NCI-H2107 (cell line): ENCODE data around the gene TBC1D22B.
"Not testable (repeated sequence)": the region's sequence is repeated elsewhere in the genome, so short reads cannot be mapped to it uniquely, and the experiment has no call there.

Experiments used
- DNase-seq: peaks from one replicate; lab custom pipeline; 2025; lab: John Stamatoyannopoulos, UW

TBC1D22B gene

GRCh38 chr6:37269105-37269504, 11.5 kb downstream of the TBC1D22B start:
- DNase-seq, result no peak

GRCh38 chr6:37272834-37273566, 15.4 kb downstream of the TBC1D22B start:
- DNase-seq, result no peak

- DNase-seq, result no peak
Measured at GRCh38 chr6:37273690-37274089, 16.1 kb downstream of the TBC1D22B start.

GRCh38 chr6:37275350-37275749, 17.8 kb downstream of the TBC1D22B start:
- no peak for DNase-seq

- DNase-seq, result no peak
Measured at GRCh38 chr6:37277001-37277409, 19.4 kb downstream of the TBC1D22B start.

- DNase-seq, result no peak
Measured at GRCh38 chr6:37279366-37280134, 22.0 kb downstream of the TBC1D22B start.

GRCh38 chr6:37280162-37280887, 22.8 kb downstream of the TBC1D22B start:
- DNase-seq, result no peak

GRCh38 chr6:37282371-37282770, 24.8 kb downstream of the TBC1D22B start:
- no peak for DNase-seq

- DNase-seq, result no peak
Measured at GRCh38 chr6:37283268-37283667, 25.7 kb downstream of the TBC1D22B start.

GRCh38 chr6:37283671-37284151, 26.1 kb downstream of the TBC1D22B start:
- no peak for DNase-seq

- DNase-seq, result no peak
Measured at GRCh38 chr6:37284781-37285180, 27.2 kb downstream of the TBC1D22B start.

- DNase-seq, result no peak
Measured at GRCh38 chr6:37285861-37286311, 28.3 kb downstream of the TBC1D22B start.

GRCh38 chr6:37287519-37288157, 30.1 kb downstream of the TBC1D22B start:
- no peak for DNase-seq

GRCh38 chr6:37288247-37288646, 30.7 kb downstream of the TBC1D22B start:
- DNase-seq, result no peak

- DNase-seq, result no peak
Measured at GRCh38 chr6:37289931-37290330, 32.4 kb downstream of the TBC1D22B start.

GRCh38 chr6:37293426-37293825, 35.9 kb downstream of the TBC1D22B start:
- DNase-seq, result no peak

- not testable (repeated sequence) for DNase-seq
Measured at GRCh38 chr6:37297637-37298036, 40.1 kb downstream of the TBC1D22B start.

GRCh38 chr6:37298958-37299357, 41.4 kb downstream of the TBC1D22B start:
- no peak for DNase-seq

GRCh38 chr6:37299990-37300389, 42.4 kb downstream of the TBC1D22B start:
- no peak for DNase-seq

GRCh38 chr6:37302086-37302686, 44.6 kb downstream of the TBC1D22B start:
- no peak for DNase-seq

GRCh38 chr6:37303091-37303660, 45.6 kb downstream of the TBC1D22B start:
- DNase-seq, result no peak
